NCI-H748 treated with DMSO at 0.1 percent for 48 hours (cell line): ENCODE measurements around the gene APELA.
"Not testable (repeated sequence)": the region's sequence is repeated elsewhere in the genome, so short reads cannot be mapped to it uniquely, and the experiment has no call there.

ENCODE experiments used
- DNase-seq: peaks from one replicate; lab custom pipeline; 2025; lab: John Stamatoyannopoulos, UW

Gene APELA

DNA sequence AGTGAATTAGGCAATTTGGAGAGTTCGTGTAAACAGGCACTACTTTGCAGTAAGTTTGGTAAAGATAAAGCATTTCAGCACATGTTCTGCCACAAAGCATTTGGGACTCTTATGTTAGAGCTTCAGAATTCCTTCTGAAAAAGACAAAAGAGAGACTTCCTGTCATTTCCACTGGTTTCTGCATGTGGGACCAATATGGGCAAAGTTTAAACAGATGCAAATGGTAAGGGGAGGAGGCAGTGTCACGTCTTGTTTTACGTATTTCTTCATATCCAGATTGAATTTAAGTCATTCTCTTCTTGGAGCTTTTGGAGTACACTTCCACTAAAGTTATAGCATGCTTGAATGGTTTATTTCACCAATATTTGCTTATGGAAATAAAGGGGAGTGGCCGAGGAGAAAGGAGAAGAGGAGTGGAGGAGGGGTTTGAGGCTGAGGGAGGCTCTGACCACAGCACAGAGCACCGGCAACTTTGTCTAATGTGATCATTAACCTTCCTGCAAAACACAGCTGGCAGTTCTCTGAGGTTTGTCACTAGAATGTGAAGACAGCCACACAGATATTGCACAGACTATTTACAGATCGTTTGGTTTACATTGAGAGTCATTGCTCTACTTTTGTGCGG, at the start of gene APELA:
APELA (plus strand) TSS at position 479 of the 625 bp plus-strand sequence. CDS start 154 bp downstream, outside the sequence.
- no peak for DNase-seq

DNA sequence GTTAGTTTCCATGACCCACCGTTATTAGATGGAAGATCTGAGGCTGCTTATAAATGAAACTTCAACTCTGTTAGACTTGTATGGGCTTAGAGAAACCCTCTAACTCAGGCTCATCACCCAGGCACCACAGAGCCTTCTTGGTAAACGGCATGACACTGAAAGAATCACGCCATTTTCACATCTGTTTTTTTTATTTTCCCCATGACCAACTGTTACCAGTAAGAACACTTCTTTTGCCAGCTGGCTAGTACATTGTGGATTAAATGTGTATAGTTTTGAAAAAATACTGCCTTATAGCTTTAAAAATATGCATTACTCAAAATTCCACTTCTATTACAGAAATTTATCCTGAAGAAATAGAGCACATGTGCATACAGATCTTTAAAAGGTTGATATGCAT, 48.0 kb upstream of the APELA start:
- DNase-seq: no peak

- peak; percentile 66 for DNase-seq
Measured at GRCh38 chr4:164846566-164846965, 30.4 kb upstream of the APELA start.

- DNase-seq: no peak
Measured at GRCh38 chr4:164847016-164847415, 30.0 kb upstream of the APELA start.

GRCh38 chr4:164847967-164848649, 28.9 kb upstream of the APELA start:
- DNase-seq: peak; percentile 75

- no peak for DNase-seq
Measured at GRCh38 chr4:164856396-164856795, 20.6 kb upstream of the APELA start.

DNA sequence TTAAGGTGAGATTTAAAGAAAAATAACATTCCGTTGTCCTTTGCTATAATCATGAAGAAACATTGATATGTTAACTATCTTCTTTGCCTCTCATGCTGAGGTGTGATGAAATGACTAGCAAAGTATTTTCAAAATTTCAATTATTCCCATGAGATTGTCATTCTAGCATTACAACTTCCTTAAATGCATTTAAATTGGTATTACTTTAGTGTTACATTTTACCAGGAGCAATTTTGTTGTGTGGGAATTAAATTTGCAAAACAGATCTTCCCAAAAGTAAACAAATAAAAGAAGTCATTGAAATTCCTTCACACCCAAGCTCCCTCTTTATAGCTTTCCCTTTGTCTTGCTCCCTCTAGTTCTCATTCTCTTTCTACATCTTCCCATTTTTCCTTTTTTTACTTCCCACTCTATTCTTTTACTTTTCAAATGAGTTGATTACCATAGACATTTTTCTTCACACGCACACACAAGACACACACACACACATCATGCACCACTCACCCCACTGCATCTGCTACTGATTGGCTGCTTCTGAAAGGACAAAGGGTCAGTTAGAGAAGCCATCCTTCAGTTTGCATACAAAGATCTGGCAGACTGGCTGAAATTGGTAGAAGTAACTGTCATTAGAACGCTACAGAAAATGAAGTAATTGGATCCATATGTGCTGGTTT, 10.0 kb upstream of the APELA start:
- DNase-seq: no peak

DNA sequence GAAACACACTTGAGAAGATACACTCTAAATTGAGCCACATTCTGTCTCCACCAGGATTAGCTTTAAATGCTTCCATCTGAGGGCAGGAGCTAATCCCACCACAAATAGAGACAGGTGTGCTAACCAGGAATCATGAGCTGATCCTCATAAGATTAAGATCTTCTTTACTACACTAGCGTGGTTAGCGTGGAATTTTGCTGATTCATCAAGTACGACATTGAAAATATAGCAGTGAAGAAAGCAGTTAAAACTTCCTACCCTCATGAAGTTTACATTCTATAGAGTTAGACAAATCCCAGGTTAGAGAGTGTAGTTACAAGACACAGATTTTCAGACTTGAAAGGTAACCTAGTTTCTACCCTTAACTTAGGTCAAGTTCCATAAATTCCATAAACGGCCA, 5.3 kb upstream of the APELA start:
- no peak for DNase-seq

DNA sequence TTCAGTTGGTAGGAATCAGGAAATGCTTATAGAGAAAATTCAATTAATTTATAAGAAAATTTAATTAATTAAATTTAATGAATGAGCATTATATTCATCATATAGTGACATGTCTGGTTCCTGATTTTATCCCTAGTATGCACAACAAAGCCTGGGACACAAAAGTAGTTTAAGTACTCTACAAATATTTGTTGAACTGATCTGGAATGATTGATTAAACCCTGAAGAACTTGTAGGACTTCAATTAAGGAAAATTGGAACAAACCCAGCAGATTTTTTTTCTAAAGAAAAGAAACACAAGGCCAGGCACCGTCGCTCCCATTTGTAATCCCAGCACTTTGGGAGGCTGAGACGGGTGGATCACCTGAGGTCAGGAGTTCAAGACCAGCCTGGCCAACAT, 4.5 kb upstream of the APELA start:
- no peak for DNase-seq

DNA sequence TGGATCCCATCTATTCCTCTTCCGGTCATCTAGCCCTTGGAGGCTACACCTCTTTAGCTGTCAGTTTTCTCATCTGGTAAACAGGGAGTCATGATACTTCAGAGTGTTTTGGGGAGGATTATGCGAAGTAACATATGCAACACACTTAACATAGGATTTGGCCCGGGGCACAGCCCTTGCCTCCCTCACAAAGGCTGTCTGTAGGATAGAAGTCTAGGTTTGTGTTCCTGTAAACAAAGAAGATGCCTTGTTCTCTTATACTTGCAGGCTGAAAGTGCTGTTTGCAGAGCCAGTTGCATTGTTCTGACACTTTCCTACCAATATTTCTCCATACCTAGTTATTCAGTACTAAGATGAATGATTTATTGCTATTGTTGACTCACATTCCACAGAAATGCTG, 2.2 kb upstream of the APELA start:
- DNase-seq: no peak

DNA sequence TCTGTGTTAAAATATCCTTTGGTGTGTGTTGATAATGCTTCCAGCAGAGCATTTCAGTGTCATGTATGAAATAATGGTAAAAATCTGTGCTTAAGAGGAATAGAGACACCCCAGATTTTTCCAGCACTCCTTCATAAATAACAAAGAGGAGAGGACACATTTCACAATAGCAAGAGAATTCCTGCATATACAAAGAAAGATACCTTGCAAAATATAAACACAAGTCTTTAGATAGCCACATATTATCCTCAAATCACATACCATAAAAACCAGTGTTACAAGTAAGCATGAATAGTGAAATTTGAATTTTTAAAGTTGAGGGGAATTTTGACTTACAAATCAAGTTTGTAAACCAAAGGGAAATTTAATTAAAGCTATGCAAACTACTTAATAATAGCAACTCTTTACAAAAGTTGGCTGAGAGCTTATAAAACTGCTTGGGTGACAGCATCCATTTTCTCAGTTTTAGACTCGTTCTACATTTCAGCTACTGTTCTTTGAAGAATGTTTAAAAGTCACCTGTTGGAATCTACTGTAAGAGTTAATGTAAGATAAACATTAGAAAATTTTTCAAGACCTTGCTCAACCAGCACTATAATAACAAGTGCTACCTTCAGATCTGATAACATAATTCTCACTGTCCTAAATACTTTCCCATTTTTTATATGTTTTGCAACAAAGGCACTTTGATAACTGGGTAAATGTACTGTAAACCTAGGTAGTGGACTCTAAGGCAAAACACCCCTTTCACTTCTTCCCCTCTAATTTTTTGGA, 3.7 kb downstream of the APELA start:
- no peak for DNase-seq

DNA sequence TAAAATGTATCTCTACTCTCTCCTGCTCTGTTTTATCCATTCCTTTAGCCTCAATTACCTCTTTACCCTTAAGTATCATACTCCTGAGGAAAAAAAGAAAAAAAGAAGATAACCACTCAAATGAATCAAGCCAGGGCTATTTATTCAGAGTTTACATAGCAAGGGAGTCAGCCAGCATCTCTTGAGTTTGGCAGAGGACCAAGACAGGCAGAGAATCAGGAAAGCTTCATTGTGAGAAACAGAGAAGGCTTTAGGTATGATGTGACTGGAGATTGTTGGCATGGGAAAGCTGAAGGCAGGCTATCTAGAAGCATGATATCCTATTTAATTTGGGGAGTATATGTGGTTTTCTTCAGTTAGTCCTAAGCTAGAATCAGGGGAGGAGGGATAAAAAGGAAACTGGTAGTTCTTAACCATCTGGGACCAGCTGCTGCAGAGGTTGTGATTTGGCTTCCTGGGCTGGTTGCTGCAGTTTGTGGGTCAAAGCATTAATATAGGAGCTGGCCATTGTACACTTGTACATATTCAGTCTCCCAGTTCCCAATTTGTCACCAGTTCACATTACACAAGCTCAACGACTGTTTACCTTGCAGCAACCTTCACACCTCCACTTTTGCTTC, 11.2 kb downstream of the APELA start:
- no peak for DNase-seq

GRCh38 chr4:164890691-164891090, 13.7 kb downstream of the APELA start:
- no peak for DNase-seq

- no peak for DNase-seq
Measured at GRCh38 chr4:164892018-164892417, 15.0 kb downstream of the APELA start.

GRCh38 chr4:164894702-164895101, 17.7 kb downstream of the APELA start:
- DNase-seq: no peak

- no peak for DNase-seq
Measured at GRCh38 chr4:164902608-164903007, 25.6 kb downstream of the APELA start.

DNA sequence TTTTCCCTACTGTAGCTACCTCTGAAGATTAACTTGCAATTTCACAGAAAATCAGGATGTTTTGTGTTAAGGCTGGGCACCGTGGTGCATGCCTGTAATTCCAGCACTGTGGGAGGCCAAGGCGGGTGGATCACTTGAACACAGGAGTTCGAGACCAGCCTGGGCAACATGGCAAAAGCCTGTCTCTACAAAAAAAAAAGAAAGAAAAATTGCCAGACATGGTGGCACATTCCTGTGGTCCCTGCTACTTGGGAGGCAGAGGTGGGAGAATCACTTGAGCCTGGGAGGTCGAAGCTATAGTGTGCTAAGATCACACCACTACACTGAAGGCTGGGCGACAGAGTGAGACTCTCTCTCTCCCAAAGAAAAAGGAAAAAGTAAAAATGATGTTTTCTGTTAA, 27.4 kb downstream of the APELA start:
- DNase-seq: no peak

GRCh38 chr4:164904941-164905340, 28.0 kb downstream of the APELA start:
- no peak for DNase-seq

- no peak for DNase-seq
Measured at GRCh38 chr4:164906368-164906767, 29.4 kb downstream of the APELA start.

GRCh38 chr4:164913506-164913905, 36.5 kb downstream of the APELA start:
- DNase-seq: not testable (repeated sequence)

- DNase-seq: no peak
Measured at GRCh38 chr4:164918956-164919355, 42.0 kb downstream of the APELA start.

DNA sequence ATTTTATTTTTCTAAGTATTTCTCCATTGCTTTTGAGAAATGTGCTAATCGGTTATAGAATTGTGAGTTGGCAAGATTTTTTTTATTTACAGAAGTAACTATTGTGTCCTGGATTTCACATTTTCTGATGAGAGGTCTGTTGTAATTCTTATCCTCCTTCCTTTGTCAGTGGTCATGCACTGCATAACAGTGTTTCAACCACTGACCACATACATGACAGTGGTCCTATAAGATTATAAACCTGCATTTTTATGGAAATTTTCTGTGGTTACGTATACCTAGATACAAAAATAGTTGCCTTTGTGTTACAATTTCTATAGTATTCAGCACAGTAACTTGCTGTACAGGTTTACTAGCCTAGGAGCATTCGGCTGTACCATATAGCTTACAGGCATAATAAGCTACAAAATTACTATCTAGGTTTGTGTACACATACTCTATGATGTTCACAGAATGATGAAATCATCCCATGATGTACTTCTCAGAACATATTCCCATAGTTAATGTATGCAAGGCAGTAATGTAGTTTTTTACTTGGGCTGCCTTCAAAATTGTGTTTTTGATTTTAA, 47.8 kb downstream of the APELA start:
- no peak for DNase-seq
